Panc1 (cell line): Measurements from ENCODE around the gene GNPDA2. TPM values are rescaled to one million over a fixed set of nuclear protein-coding genes. Genes with fewer than 3 reads are reported as not detected.

ENCODE experiments used
- ATAC-seq: fragments of 200-7000 bp; cut with Tn5 transposase; 2 replicates; pipeline ENCODE4 v1.9.1; 2020; ENCODE audit warnings: mild to moderate bottlenecking, moderate library complexity
- BruUV-seq: library from RNA; stranded (reverse); fragments of 400-500 nt; replicated peaks from 2 replicates; lab custom pipeline; 2021; lab: Mats Ljungman, UMichigan
- CTCF ChIA-PET: fragments of 300-600 bp; sonication (Branson Sonifier 250); formaldehyde crosslinking; loops from one replicate; lab custom pipeline; 2022; ENCODE audit warnings: antibody characterized with exemption; lab: Charles Lee
- POLR2A ChIA-PET: fragments of 300-600 bp; sonication (Branson Sonifier 250); formaldehyde crosslinking; loops from one replicate; lab custom pipeline; 2022; ENCODE audit warnings: antibody characterized with exemption; lab: Charles Lee
- DNase-seq: peaks from one replicate; pipeline ENCODE4 v3.0.0-alpha.2; 2010; ENCODE audit warnings: low read depth, low spot score
- H3K27ac ChIP-seq: 2 replicates; pipeline ENCODE4 v1.5.1; 2011; ENCODE audit warnings: mild to moderate bottlenecking, low read length, inconsistent platforms
- H3K27me3 ChIP-seq: fragments of 200-500 bp; sonication (Bioruptor generic); 2 replicates; pipeline ENCODE4 v1.6.0; 2014; ENCODE audit warnings: low read length, inconsistent platforms; ENCODE audit not compliant: control insufficient read depth, insufficient read depth
- H3K36me3 ChIP-seq: fragments of 200-500 bp; sonication (Bioruptor generic); 2 replicates; pipeline ENCODE4 v1.5.1; 2014; ENCODE audit warnings: inconsistent platforms, mild to moderate bottlenecking, low read length, moderate library complexity; ENCODE audit not compliant: control insufficient read depth, insufficient read depth
- H3K4me1 ChIP-seq: 2 replicates; pipeline ENCODE4 v1.5.1; 2011; ENCODE audit warnings: inconsistent platforms, mild to moderate bottlenecking, low read length, moderate library complexity; ENCODE audit not compliant: control insufficient read depth, insufficient read depth
- H3K4me3 ChIP-seq, 2 experiments: 2 replicates each; pipeline ENCODE4 v1.5.1; 2011 to 2012; ENCODE audit warnings: low read depth in 2 of 2, low read length in 2 of 2, mild to moderate bottlenecking in 2 of 2, inconsistent platforms in 1 of 2, moderate library complexity in 1 of 2
- H3K9me3 ChIP-seq: fragments of 200-500 bp; sonication (Bioruptor generic); 2 replicates; pipeline ENCODE4 v1.5.1; 2014; ENCODE audit warnings: low read depth, mild to moderate bottlenecking, inconsistent platforms, low read length, moderate library complexity; ENCODE audit not compliant: control insufficient read depth, insufficient read depth
- CTCF ChIP-seq: fragments of 450-650 bp; IDR thresholded peaks from 2 replicates; pipeline ENCODE4 v1.5.1; 2017; ENCODE audit warnings: mild to moderate bottlenecking
- POLR2AphosphoS5 ChIP-seq: IDR thresholded peaks from 2 replicates; pipeline ENCODE4 v1.6.1; 2012; ENCODE audit warnings: mild to moderate bottlenecking, low read depth, low read length, moderate library complexity
- REST ChIP-seq, 2 experiments: IDR thresholded peaks; 2 replicates each; pipeline ENCODE4 v1.6.1; 2011 to 2012; ENCODE audit warnings: low read depth in 2 of 2, control low read depth in 1 of 2, low read length in 1 of 2, mild to moderate bottlenecking in 1 of 2, moderate library complexity in 1 of 2; ENCODE audit not compliant: insufficient read depth in 1 of 2
- SIN3A ChIP-seq: IDR thresholded peaks from 2 replicates; pipeline ENCODE4 v1.6.1; 2012; ENCODE audit warnings: low read depth, mild to moderate bottlenecking, low read length, moderate library complexity, borderline replicate concordance; ENCODE audit not compliant: insufficient read depth
- TCF7L2 ChIP-seq: IDR thresholded peaks from 2 replicates; pipeline ENCODE4 v1.6.1; 2011; ENCODE audit warnings: mild to moderate bottlenecking, low read depth, low read length, inconsistent platforms
- in situ Hi-C: cut with HindIII; loops from 2 replicates; pipeline ENCODE4 v1.10.0; 2016; ENCODE audit warnings: low sequenced_read_pairs, low pct_unique_long_range_greater_than_20kb
- intact Hi-C: fragments of 100-400 bp; cut with micrococcal nuclease; formaldehyde crosslinking; loops from one replicate; pipeline ENCODE4 v1.10.0; 2022; ENCODE audit not compliant: unreplicated experiment
- total RNA-seq: library from RNA; stranded (reverse); gene quantifications from one replicate; pipeline ENCODE4 v1.2.1, GENCODE V29; 2021; ENCODE audit not compliant: unreplicated experiment

GNPDA2 gene
- total RNA-seq, 1 experiment from 2014 or later: 17.9 TPM

- Histone ChIP-seq H3K27ac (no peak overlapping the region), H3K9me3 (no peaks in the 10 kb centered on the region), H3K4me3 (no peak overlapping the region), H3K36me3 (no peaks in the 10 kb centered on the region), H3K27me3 (no peaks in the 10 kb centered on the region), H3K4me1 (no peaks in the 10 kb centered on the region)
- ChIA-PET CTCF (no interaction called here), POLR2A (no interaction called here)
- no TSS peak for BruUV-seq
- in situ Hi-C loops (no loop called here), intact Hi-C loops (no loop called here)
- DNase-seq (no peak), ATAC-seq (no peak)
- TF ChIP-seq CTCF: no peak
Measured at GRCh38 chr4:44756559-44756958, 30.2 kb upstream of the GNPDA2 start.

GRCh38 chr4:44740201-44740600 lies 13.8 kb upstream of the GNPDA2 start:
- Histone ChIP-seq H3K9me3 (no peaks in the 10 kb centered on the region), H3K4me3 (no peak overlapping the region), H3K27me3 (no peaks in the 10 kb centered on the region; the same call in 1 of the 2 replicates), H3K27ac (no peak overlapping the region), H3K4me1 (no peaks in the 10 kb centered on the region), H3K36me3 (no peaks in the 10 kb centered on the region)
- intact Hi-C loops (no loop called here), in situ Hi-C loops (no loop called here)
- DNase-seq (no peak), ATAC-seq (no peak)
- TF ChIP-seq SIN3A (no peak), POLR2AphosphoS5 (no peak), TCF7L2 (no peak), CTCF (no peak), REST (IDR thresholded peaks at IDR 0.05; ENCODE audit: insufficient read depth in 1 of 2, low read depth in 2 of 2, low read length in 1 of 2) (no peak)
- ChIA-PET POLR2A (no interaction called here), CTCF (no interaction called here)
- no TSS peak for BruUV-seq

- H3K4me1 ChIP-seq: no peaks in the 10 kb centered on the region
- no peak for DNase-seq
- no peak for TF ChIP-seq SIN3A
- peak; percentile 53; the same call in 1 of the 2 replicates for TF ChIP-seq CTCF
- TF ChIP-seq POLR2AphosphoS5: no peak
- TF ChIP-seq TCF7L2: no peak
- TF ChIP-seq REST (IDR thresholded peaks at IDR 0.05; ENCODE audit: insufficient read depth in 1 of 2, low read depth in 2 of 2, low read length in 1 of 2): no peak
- no TSS peak for BruUV-seq
- H3K27me3 ChIP-seq: no peaks in the 10 kb centered on the region; the same call in 1 of the 2 replicates
- no peak overlapping the region for H3K4me3 ChIP-seq
- in situ Hi-C loops (no loop called here), intact Hi-C loops (no loop called here)
- H3K27ac ChIP-seq: no peak overlapping the region
- H3K9me3 ChIP-seq: no peaks in the 10 kb centered on the region
- POLR2A ChIA-PET: no interaction called here
- CTCF ChIA-PET: no interaction called here
- no peaks in the 10 kb centered on the region for H3K36me3 ChIP-seq
- ATAC-seq: no peak
Measured at GRCh38 chr4:44738615-44739014, 12.3 kb upstream of the GNPDA2 start.
